Measurements from ENCODE around the gene IDS.
"Not testable (repeated sequence)": the region's sequence is repeated elsewhere in the genome, so short reads cannot be mapped to it uniquely, and the experiment has no call there.

Gene IDS

DNA sequence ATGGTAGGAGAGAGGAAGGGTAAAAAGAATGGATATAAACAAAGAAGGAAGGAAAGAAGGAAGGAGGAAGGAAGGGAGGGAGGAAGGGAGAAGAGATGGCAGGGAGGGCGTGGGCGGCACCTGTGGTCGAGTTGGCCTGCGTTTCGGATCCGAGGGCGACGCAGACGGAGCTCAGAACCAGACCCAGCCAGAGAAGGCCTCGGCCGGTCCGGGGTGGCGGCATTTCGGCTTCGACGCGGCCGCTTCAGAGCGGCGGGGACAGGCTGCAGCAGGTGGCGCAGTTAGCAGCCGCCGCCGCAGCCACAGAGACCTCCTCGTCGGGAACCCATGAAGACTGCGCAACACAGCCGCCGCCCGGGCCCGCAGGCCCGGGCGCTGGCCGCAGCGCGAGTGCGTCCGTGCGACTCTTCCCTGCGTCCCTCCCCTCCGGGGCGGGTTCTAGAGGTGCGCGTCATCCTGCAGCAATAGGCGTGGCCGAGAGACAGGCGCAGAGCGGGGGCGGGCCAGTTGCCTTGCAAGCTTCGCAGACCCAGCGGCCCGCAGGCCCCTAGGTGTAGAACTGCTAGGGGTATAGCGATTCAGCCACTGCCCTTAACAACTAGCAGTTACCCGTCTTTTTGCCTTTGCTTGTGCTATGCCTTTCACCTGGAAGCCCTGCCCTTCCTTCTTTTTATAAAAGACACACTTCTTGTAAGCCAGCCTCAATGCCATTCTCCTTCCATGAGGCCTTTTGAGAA, at the start of gene IDS:
Gene IDS, minus strand, starts transcription at position 392 of the 737 bp plus-strand sequence. Its CDS starts 169 bp downstream, at position 223.
- peak; percentile 90 for DNase-seq

- DNase-seq: not testable (repeated sequence)
Measured at GRCh38 chrX:149551939-149552248, 46.8 kb upstream of the IDS start.

- not testable (repeated sequence) for DNase-seq
Measured at GRCh38 chrX:149551245-149551938, 46.3 kb upstream of the IDS start.

GRCh38 chrX:149550454-149550853, 45.3 kb upstream of the IDS start:
- not testable (repeated sequence) for DNase-seq

DNA sequence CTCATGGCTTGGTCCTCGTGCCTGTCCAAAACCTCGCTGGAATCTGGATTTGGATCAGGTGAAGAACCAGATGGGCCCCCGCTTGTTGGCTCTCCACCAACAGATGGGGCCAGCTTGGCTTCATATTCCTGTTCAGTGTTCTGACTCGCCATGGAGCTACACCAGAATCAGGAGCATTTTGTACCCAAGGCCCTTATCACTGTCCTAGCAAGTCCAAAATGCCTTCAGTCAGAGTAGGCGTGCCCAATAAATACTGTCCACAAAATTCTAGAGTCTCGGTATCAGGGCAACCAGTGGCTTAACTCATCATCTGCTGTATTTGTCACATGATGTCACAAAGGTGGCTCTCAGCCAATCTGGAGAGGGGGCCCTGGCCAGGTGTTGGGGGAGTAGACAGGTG, 44.6 kb upstream of the IDS start, which contains the start of gene HSFX3:
Gene HSFX3, minus strand, starts transcription at position 224 of the 400 bp plus-strand sequence. Its CDS starts 72 bp downstream, at position 152.
- not testable (repeated sequence) for DNase-seq

DNA sequence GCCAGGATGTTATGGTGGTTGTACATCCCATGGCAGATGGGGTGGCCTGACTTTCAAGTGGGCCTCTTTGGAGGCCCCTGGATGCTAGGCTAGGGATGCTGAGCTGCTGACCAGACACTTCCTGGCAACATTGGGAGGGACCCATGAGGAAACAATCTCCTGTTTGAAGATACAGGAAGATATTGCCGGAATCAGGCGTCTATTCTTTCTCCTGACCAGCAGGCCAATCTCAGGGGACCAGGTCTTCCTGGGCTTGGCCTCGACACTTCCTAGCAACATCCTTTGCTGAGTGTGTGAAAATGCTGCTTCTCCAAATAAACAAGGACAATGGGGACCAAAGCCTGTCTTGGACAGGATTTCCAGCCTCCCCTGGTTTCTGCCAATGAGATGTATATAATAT, 42.7 kb upstream of the IDS start:
- not testable (repeated sequence) for DNase-seq

- not testable (repeated sequence) for DNase-seq
Measured at GRCh38 chrX:149546962-149547361, 41.9 kb upstream of the IDS start.

DNA sequence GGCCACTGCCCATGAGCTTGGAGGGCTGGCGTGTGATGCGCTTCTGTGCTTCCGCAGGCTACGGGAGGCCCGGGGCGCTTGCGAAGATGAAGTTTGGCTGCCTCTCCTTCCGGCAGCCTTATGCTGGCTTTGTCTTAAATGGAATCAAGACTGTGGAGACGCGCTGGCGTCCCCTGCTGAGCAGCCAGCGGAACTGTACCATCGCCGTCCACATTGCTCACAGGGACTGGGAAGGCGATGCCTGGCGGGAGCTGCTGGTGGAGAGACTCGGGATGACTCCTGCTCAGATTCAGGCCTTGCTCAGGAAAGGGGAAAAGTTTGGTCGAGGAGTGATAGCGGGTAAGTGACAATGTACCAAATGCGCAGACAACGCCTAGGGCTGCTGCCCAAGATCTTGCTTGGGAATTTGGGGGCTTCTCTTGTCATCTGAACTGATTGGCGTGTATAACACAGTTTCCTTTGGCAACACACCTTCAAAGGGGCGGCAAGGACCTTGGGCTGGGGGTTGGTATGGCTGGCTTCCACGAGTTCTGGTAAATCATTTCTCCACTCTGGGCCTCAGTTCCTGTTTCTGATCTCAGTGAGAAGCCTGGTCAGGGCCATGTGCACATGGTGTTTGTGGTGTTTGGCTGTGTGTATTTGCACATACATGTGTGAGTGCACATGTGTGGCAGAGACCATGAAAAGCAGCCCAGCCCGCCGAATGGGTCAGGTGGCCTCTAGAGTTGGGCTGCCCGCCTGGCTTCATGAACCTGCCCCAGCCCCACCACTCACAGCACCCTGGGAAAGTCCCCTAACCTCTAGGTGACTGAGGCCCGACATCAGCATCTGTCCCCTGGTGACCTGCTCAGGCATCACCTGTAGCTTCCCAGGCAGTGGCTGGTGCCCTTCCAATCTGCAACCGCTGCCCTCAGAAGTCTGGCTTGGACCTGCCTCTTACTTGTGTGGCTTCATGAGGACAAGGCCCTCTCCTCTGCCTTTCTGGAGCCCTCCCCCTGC, 40.7 kb upstream of the IDS start:
- not testable (repeated sequence) for DNase-seq

- DNase-seq: no peak
Measured at GRCh38 chrX:149541521-149542047, 36.5 kb upstream of the IDS start.

DNA sequence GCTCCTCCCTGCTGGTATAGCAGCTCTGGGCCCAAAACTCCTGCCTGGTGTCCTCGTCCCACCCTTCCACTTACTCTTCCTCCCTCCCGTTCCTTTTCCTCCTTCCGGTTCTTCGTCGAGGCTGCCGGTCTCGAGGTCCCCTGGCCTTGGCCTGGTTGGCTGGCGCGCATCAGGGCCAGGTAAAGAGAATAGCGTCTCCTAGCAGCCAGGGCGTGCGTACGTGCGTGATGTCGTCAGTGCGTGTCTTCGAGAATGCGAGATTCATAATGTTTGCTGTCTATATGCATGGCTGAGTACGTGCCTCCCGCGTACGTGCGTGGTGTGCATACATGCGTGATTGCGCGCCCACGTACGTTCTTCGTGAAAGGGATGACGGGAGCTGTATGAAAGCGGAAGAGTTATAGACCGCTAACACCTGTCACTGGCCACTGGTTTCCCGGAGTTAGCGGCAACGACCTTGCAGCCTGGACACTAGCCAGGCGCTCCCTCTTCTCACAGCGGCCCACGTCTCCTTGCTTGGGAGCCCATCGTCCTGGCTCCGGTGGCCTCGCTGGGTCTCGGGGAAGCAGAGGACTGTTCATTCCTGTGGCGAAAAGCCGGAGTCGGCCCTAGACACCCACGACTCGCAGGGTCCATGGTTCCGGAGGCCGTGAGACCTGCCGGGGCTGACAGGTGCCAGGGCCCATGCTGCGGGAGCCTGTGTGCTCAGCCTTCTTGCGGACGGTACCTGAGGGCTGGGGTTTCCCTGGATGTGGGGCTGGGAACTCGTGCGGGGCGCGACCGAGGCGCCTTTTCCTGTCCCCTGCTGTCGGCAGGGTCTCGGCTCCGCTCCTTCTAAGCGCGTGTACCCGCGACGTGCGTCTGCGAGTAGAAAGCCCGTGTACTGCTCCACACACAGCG, 35.8 kb upstream of the IDS start, which contains the start of gene EOLA1:
Gene EOLA1, plus strand, starts transcription at position 392 of the 900 bp plus-strand sequence. CDS start 4,619 bp downstream, outside the sequence.
- DNase-seq: peak; percentile 90

DNA sequence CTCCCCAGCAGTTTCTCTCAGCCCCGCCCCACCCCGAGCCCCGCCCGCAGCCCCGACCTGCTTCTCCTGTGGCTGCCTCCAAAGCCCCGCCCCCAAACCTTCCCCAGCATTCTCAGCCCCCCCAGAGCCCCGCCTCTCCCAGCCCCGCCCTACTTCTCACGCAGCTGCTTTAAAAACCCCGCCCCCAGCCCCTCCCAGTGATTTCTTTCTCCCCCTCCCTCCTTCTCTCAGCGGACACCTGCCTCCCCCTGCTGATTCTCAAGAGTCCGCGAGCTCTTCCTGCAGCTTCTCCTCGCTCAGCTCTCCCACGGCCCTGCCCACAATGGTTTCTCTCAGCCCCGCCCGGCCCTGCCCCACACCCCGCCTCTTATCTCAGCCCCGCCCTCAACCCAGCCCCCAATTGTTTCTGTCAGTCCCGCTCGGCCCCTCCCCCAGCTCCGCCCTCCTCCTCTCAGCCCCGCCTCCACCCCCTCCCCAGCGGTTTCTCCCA, 35.1 kb upstream of the IDS start:
- peak; percentile 90 for DNase-seq

DNA sequence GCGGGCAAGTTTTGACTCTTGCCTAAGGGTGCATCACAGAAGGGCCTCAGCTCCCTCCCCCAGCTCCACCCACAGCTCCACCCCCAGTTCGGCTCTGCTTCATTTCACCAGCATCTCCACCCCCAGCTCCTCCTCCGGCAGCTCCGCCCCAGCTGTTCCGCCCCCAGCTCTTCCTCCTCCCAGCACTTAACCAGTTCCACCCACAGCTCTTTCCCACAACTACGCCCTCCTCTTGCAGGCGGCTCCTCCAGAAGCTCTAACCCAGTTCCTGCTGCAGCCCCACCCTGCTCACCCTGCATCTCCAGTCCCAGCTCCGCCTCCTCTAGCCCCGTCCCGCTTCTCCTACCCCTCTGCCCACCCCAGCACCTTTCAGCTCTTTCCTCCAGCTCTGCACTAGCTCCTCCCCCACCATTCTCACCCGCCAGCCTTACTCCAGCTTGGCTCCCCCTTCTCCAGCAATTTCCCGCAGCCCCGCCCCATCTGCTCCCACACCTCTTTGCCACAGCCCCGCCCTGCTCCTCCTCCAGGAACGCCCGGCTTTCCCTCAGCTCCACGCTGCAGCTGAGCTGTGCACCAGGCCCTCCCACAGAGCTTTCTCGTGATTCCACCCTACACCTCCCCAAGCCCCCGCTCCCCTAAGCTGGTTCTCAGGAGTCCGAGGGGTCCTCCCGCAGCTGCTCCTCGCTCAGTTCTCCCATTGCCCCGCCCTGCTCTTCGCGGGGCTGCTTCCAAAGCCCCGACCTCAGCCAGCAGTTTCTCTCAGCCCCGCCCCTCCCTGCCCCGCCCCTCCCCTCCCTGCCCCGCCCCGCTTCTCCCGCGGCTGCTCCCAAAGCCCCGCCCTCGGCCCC, 34.4 kb upstream of the IDS start:
- DNase-seq: peak; percentile 86

DNA sequence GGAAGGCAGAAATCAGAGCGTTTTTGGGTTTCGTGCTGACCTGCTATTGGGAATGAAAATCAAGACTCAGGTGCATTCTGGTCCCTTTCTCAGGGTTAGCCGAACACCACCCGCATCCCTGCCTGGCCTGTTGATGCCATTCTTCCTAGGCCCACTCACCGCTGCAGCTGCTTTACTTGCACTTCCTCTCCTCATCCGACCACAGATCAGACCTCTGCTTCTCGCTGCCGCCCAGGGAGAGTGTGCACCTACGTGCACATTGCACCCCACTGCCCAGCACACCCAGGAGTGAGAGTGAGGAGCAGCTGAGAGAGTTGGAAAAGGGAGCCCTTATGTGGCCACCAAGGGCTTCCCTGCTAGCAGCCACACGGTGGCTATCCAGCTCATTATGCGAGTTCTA, 32.4 kb upstream of the IDS start:
- not testable (repeated sequence) for DNase-seq

DNA sequence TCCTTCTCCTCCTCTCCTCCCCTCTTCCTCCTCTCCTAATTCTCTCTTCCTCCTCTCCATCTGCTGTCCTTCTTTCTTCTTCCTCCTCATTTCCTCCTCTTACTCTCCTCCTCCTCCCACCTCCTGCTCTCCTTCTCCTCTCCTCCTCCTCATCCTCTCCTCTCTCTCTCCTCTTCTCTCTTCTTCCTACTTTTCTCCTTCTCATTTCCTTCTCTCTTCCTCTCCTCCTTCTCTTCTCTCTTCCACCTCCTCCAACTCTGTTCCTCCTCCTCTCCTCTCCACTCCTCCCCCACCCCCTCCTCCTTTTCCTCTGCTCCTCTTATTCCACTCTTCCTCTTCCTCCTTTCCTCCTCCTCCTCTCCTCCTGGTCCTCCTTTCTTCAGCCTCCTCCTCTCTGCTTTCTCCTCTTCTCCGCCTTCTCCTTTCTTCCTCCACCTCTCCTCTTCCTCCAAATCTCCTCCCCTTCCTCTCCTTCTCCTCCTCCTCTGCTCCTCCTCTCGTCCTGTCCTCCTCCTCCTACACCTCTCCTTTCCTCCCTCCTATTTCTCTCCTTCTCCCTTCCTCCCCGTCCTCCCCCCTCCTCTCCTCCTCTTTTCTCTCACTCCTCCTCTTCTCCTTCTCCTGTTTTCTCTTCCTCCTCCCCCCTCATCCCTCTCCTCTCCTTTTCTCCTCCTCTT, 30.0 kb upstream of the IDS start:
- not testable (repeated sequence) for DNase-seq

DNA sequence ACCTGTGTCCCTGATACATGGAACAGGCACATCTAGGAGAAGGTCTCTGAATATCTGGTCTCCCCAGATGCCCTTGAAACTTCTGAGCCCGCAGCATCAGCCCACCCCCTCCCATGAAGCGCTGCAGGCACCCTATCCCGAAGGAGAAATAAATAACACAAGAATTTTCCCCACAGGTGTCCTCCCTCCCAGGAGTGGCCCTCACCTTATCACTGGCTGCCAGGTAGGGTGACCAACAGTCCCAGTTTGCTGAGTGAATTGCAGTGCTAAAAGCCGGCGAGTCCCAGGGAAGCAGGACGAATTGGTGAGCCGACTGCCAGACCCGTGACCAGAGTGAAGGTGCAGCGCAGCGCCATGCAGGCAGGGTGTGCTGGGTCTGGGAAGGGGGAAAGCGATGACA, 28.9 kb upstream of the IDS start:
- not testable (repeated sequence) for DNase-seq

DNA sequence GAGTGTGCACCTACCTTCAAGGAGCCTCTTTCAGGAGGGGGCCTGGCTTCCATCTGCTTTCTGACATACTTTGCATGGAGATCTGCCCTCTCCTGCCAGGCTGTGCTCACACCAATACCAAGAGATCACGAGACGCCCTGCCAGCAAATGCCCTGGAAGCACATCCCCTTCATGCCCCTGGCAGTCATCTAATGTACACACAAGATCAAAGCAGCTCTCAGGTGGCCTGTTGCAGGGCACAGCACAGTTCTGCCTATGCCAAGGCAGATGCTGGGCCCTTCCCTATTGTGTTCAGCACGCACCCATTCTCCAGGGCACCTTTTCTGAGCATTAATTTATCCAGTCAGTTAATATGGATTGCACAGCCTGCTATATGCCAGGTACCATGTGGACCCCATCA, 27.8 kb upstream of the IDS start:
- DNase-seq: not testable (repeated sequence)

GRCh38 chrX:149531599-149531998, 26.5 kb upstream of the IDS start:
- DNase-seq: no peak

DNA sequence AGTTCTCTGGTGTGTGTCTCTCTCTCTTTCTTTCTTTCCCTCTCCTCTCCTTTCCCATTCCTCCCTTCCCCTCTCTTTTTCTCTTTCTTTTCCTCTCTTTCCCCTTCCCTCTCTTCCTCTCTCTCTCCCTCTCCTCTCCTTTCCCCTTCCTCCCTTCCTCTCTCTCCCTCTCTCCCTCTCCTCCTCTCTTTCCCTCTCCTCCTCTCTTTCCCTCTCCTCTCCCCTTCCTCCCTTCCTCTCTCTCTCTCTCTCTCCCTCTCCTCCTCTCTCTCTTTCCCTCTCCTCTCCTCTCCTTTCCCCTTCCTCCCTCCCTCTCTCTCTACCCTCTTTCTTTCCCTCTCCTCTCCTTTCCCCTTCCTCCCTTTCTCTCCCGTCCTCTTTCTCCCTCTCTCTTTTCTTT, 23.3 kb upstream of the IDS start:
- DNase-seq: no peak

GRCh38 chrX:149527705-149528104, 22.6 kb upstream of the IDS start:
- no peak for DNase-seq

All from NCI-H510A (cell line).